GM12865 (cell line): ENCODE results near the gene EOGT.

Source experiments
- DNase-seq: peaks from one replicate; pipeline ENCODE4 v3.0.0; 2010; ENCODE audit warnings: low read depth
- H3K4me3 ChIP-seq: 2 replicates; pipeline ENCODE4 v1.5.1; 2011; ENCODE audit warnings: mild to moderate bottlenecking, low read depth, low read length, control low read depth
- CTCF ChIP-seq: IDR thresholded peaks from 2 replicates; pipeline ENCODE4 v1.5.1; 2011; ENCODE audit warnings: low read length, control low read depth, low read depth, inconsistent platforms; ENCODE audit not compliant: insufficient read depth; ENCODE audit errors: missing control alignments

Gene EOGT

DNA sequence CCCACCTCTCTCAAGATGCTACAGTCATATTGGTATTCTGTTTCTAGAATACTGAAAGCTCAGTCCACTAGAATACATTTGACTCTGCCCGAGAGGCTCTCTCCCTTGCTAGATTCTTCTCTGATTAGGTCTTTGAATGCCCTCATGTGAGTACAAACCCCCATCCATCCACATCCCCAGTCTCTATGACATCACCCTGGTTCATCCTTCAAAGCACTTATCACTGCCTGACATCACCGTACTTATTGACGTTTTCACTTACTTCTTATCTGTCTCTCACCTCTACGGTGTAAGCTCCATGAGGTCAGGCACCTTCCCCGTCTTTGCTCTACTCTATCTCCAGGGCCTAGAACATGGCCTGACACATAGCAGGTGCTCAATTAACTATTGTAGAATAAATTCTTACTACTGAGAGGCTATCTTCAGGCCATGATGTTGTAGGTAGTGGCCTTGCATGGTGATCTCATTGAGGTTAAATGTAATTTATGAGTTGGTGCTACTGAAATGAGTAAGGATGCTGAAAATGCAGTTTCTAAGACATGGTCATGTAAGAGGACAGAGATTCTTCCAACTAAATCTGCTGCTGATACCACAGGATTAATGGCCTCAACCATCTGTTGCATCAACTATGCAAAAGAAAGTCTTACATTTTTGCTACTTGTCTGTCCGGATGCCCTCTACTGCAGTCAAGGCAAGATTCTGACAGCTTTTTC is 26.8 kb downstream of the EOGT start:
- TF ChIP-seq CTCF, result no peak
- H3K4me3 ChIP-seq, result no peak overlapping the region
- no peak for DNase-seq

DNA sequence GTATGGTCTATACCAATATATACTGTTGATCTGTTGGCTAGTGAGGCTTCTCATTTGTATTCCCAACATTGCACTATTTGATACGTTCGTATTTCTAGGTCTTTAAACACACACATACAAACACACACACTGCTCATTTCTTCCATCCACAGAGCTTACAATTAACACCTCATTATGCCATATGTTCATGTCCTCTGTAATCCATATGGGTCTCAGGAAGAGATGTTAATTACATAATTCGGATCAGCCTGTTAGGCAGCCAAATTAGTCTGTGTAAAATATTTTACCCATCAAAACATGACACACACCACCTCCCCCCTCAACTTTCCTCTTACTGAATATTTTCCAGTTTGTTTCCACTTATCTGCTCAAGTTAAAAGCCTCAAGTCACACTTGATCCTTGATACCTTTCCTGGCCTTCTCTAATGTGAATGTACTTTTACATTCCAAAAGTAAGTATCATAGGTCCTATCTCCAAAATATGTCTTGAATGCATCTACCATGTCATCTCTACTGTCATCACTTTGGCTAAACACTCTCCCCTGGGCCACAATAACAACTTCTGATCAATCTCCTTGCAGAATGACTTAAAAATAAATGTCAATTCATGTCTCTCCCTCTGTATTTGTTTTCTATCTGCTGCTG is 28.2 kb downstream of the EOGT start:
- no peak for TF ChIP-seq CTCF
- H3K4me3 ChIP-seq, result no peak overlapping the region
- DNase-seq, result no peak

GRCh38 chr3:68984011-68984530 is 29.4 kb downstream of the EOGT start:
- DNase-seq, result no peak
- TF ChIP-seq CTCF, result no peak
- no peak overlapping the region for H3K4me3 ChIP-seq

- no peak for DNase-seq
- no peak overlapping the region for H3K4me3 ChIP-seq
- TF ChIP-seq CTCF, result no peak
These were observed 35.9 kb downstream of the EOGT start for GRCh38 chr3:68977486-68978167.

GRCh38 chr3:68974711-68975110 is 38.8 kb downstream of the EOGT start:
- H3K4me3 ChIP-seq, result no peak overlapping the region
- no peak for TF ChIP-seq CTCF
- DNase-seq, result no peak

GRCh38 chr3:68973639-68974038 is 39.8 kb downstream of the EOGT start:
- no peak overlapping the region for H3K4me3 ChIP-seq
- DNase-seq, result peak; percentile 6
- TF ChIP-seq CTCF, result no peak
